Adrenal gland (tissue), 5 donors: ENCODE results near the gene TNIK.

ENCODE experiments used
- POLR2A ChIP-seq, 2 donors: fragments of 450-650 bp; IDR thresholded peaks; one replicate each; pipeline ENCODE4 v1.6.1; 2017; ENCODE audit warnings: antibody characterized with exemption in 2 of 2, mild to moderate bottlenecking in 2 of 2, moderate library complexity in 1 of 2
- TF ChIP-seq, protein P1 (sequence below), 6 experiments: fragments of 450-650 bp in 4 of 6; fragments of 200-600 bp in 2 of 6; sonication (generic) in 1 of 6; IDR thresholded peaks; 1 replicate in 5 of 6; 2 replicates in 1 of 6; pipeline versions ENCODE4 v1.5.1 to v1.8.0; 2016 to 2021; ENCODE audit warnings: antibody characterized with exemption in 6 of 6, mild to moderate bottlenecking in 2 of 6, moderate library complexity in 1 of 6
- donor health status: DM: no; HTN: no; CAD: no.

GRCh38 chr3:171135549-171135948 is 324.7 kb downstream of the TNIK start:
- TF ChIP-seq, protein P1, sequence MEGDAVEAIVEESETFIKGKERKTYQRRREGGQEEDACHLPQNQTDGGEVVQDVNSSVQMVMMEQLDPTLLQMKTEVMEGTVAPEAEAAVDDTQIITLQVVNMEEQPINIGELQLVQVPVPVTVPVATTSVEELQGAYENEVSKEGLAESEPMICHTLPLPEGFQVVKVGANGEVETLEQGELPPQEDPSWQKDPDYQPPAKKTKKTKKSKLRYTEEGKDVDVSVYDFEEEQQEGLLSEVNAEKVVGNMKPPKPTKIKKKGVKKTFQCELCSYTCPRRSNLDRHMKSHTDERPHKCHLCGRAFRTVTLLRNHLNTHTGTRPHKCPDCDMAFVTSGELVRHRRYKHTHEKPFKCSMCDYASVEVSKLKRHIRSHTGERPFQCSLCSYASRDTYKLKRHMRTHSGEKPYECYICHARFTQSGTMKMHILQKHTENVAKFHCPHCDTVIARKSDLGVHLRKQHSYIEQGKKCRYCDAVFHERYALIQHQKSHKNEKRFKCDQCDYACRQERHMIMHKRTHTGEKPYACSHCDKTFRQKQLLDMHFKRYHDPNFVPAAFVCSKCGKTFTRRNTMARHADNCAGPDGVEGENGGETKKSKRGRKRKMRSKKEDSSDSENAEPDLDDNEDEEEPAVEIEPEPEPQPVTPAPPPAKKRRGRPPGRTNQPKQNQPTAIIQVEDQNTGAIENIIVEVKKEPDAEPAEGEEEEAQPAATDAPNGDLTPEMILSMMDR (IDR thresholded peaks at IDR 0.05), result no peak
- TF ChIP-seq POLR2A (IDR thresholded peaks at IDR 0.05), result no peak
